Urinary bladder (tissue), 4 donors: ENCODE results near the gene TRAF7. TPM values are rescaled to one million over a fixed set of nuclear protein-coding genes. Genes with fewer than 3 reads are reported as not detected.
"Not testable (repeated sequence)": the region's sequence is repeated elsewhere in the genome, so short reads cannot be mapped to it uniquely, and the experiment has no call there.

Source experiments
- DNase-seq: peaks from one replicate; pipeline ENCODE4 v3.0.0-alpha.2; 2015; ENCODE audit errors: extremely low spot score
- H3K27ac ChIP-seq: one replicate; pipeline ENCODE4 v1.5.1; 2013; ENCODE audit warnings: low read depth, mild to moderate bottlenecking, moderate library complexity
- H3K36me3 ChIP-seq: one replicate; pipeline ENCODE4 v1.6.1; 2013; ENCODE audit warnings: mild to moderate bottlenecking, moderate library complexity; ENCODE audit not compliant: insufficient read depth
- H3K4me1 ChIP-seq: one replicate; pipeline ENCODE4 v1.6.1; 2013; ENCODE audit warnings: mild to moderate bottlenecking, moderate library complexity; ENCODE audit not compliant: insufficient read depth
- H3K4me3 ChIP-seq: one replicate; pipeline ENCODE4 v1.5.1; 2013; ENCODE audit warnings: low read depth, low read length
- WGBS: extraction: QIAGEN DNeasy Blood & Tissue Kit; methylation state at CpG from one replicate; pipeline ENCODE4 v1.1.7; 2013; 5-methylcytosine and 5-hydroxymethylcytosine counted together
- polyA plus RNA-seq: library from polyadenylated mRNA; stranded (reverse); fragments of 200-250 nt; gene quantifications from one replicate; pipeline ENCODE4 v1.2.3, GENCODE V29; 2013
- total RNA-seq: library from RNA; depleted of rRNA; stranded (reverse); fragments of >200 nt; gene quantifications from one replicate; pipeline ENCODE4 v1.2.3, GENCODE V29; 2014
- donor health status: healthy with polysubstance abuse.
- donor health status: healthy.

Gene TRAF7
- total and polyA plus RNA-seq, 2 donors = 21.9 to 57.0 TPM

GRCh38 chr16:2195322-2196161 is 40.0 kb downstream of the TRAF7 start:
- 3% methylated on average over 49 of the region's 49 CpGs for WGBS
- Histone ChIP-seq H3K4me1 (no peaks in the 10 kb centered on the region), H3K36me3 (no peaks in the 10 kb centered on the region), H3K27ac (no peak overlapping the region), H3K4me3 (peak overlapping the region; percentile 54)
- no peak for DNase-seq

- no peaks in the 10 kb centered on the region for H3K4me1 ChIP-seq
- under 1% methylated on average over 114 of the region's 129 CpGs for WGBS
- no peak for DNase-seq
- peak within 1 kb of the TSS; percentile 54 for H3K4me3 ChIP-seq
- H3K36me3 ChIP-seq = no peaks in the 10 kb centered on the region
- no peak within 1 kb of the TSS for H3K27ac ChIP-seq
These were observed 40.8 kb downstream of the TRAF7 start, which contains the start of gene CASKIN1 for GRCh38 chr16:2196162-2196980. CASKIN1 (minus strand) TSS chr16:2196605; CDS start chr16:2196432, 173 bp downstream.

GRCh38 chr16:2196981-2197511 is 41.5 kb downstream of the TRAF7 start:
- no peaks in the 10 kb centered on the region for H3K4me1 ChIP-seq
- WGBS = 24% methylated on average over 32 of the region's 32 CpGs
- no peak overlapping the region for H3K27ac ChIP-seq
- no peaks in the 10 kb centered on the region for H3K36me3 ChIP-seq
- DNase-seq = no peak
- H3K4me3 ChIP-seq = peak overlapping the region; percentile 54

DNA sequence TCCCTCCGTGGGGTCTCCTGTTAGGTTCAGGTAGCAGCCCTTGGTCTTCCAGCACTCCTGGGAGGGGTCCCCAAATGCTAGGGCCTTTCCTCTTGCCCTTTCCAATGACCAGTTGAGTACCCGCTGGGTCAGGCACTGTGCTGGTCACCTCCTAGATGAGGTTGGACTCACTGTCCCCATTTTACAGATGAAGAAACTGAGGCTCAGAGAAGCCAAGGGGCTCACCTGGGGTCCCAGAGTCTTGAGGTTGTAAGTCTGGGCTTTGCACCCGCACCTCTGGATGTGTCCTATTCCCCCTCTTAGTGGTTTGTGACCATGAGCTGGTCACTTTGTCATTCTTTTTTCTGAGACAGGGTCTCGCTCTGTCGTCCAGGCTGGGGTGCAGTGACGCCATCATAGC is 42.2 kb downstream of the TRAF7 start:
- DNase-seq = no peak
- WGBS = 82% methylated on average over 6 of the region's 6 CpGs
- H3K4me1 ChIP-seq = no peaks in the 10 kb centered on the region
- H3K36me3 ChIP-seq = no peaks in the 10 kb centered on the region
- H3K4me3 ChIP-seq = no peak overlapping the region
- no peak overlapping the region for H3K27ac ChIP-seq

GRCh38 chr16:2198283-2198682 is 42.7 kb downstream of the TRAF7 start:
- Histone ChIP-seq H3K27ac (no peak overlapping the region), H3K4me3 (no peak overlapping the region), H3K36me3 (no peaks in the 10 kb centered on the region), H3K4me1 (no peaks in the 10 kb centered on the region)
- 64% methylated on average over 4 of the region's 4 CpGs for WGBS
- no peak for DNase-seq

DNA sequence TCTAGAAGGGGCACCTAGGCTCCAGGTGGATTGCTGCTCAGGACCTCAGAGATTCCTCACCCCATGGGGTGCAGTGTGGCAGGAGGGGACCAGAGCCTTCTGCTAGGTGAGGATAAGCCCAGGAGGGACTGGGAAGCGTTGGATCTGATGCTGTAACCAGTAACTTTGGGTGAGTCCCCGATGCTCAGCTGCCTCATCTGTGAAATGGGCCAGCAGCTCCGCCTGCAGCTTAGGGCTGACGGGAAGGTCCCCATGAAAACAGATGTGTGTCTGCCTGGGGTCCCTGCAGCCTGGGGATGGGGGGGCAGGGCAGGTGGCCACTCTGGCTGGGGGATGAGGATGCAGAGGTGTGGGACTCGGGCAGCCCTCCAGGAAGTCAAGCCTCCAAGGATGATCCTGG is 43.5 kb downstream of the TRAF7 start:
- no peaks in the 10 kb centered on the region for H3K4me1 ChIP-seq
- DNase-seq = no peak
- H3K36me3 ChIP-seq = no peaks in the 10 kb centered on the region
- H3K4me3 ChIP-seq = no peak overlapping the region
- WGBS = 68% methylated on average over 5 of the region's 5 CpGs
- H3K27ac ChIP-seq = no peak overlapping the region

DNA sequence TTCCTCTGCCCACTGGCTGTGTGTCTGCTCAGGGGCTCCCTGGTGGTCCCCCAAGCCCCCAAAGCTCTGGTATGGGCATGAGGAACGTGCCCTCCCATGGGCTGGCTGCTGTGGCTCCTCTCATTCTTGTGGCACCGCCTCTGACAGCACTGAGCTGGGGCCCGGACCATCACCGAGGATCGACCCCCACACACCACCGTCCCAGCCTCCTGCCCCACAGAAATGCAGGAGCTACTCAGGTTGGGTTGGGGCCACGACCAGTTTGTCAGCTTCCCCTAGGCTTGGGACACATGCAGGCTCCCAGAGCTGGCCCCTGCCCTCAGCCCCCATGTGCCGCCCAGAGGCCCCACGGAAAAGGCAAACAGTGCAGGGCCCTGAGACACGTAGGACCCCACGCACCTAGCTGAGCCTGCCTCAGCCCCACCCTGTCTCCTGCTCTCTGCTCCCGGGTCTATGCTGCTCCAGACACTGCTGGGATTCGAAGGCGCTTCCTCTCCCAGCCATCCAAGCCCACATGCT is 44.1 kb downstream of the TRAF7 start:
- no peaks in the 10 kb centered on the region for H3K4me1 ChIP-seq
- H3K27ac ChIP-seq = no peak overlapping the region
- WGBS = 54% methylated on average over 14 of the region's 14 CpGs
- no peaks in the 10 kb centered on the region for H3K36me3 ChIP-seq
- no peak overlapping the region for H3K4me3 ChIP-seq
- no peak for DNase-seq

GRCh38 chr16:2200313-2200712 is 44.7 kb downstream of the TRAF7 start:
- H3K36me3 ChIP-seq = no peaks in the 10 kb centered on the region
- DNase-seq = no peak
- no peaks in the 10 kb centered on the region for H3K4me1 ChIP-seq
- no peak overlapping the region for H3K4me3 ChIP-seq
- H3K27ac ChIP-seq = no peak overlapping the region
- 87% methylated on average over 6 of the region's 6 CpGs for WGBS

- not testable (repeated sequence) for DNase-seq, H3K27ac ChIP-seq, H3K4me1 ChIP-seq, H3K4me3 ChIP-seq, H3K36me3 ChIP-seq
- WGBS = 91% methylated on average over 8 of the region's 8 CpGs
These were observed 47.6 kb downstream of the TRAF7 start for GRCh38 chr16:2203119-2203688.

- no peak overlapping the region for H3K27ac ChIP-seq
- DNase-seq = no peak
- peak overlapping the region; percentile 75 for H3K4me3 ChIP-seq
- H3K36me3 ChIP-seq = no peaks in the 10 kb centered on the region
- peaks cover 2% of the 10 kb centered on the region for H3K4me1 ChIP-seq
- WGBS = 80% methylated on average over 13 of the region's 13 CpGs
These were observed 49.0 kb downstream of the TRAF7 start for GRCh38 chr16:2204416-2205103.

DNA sequence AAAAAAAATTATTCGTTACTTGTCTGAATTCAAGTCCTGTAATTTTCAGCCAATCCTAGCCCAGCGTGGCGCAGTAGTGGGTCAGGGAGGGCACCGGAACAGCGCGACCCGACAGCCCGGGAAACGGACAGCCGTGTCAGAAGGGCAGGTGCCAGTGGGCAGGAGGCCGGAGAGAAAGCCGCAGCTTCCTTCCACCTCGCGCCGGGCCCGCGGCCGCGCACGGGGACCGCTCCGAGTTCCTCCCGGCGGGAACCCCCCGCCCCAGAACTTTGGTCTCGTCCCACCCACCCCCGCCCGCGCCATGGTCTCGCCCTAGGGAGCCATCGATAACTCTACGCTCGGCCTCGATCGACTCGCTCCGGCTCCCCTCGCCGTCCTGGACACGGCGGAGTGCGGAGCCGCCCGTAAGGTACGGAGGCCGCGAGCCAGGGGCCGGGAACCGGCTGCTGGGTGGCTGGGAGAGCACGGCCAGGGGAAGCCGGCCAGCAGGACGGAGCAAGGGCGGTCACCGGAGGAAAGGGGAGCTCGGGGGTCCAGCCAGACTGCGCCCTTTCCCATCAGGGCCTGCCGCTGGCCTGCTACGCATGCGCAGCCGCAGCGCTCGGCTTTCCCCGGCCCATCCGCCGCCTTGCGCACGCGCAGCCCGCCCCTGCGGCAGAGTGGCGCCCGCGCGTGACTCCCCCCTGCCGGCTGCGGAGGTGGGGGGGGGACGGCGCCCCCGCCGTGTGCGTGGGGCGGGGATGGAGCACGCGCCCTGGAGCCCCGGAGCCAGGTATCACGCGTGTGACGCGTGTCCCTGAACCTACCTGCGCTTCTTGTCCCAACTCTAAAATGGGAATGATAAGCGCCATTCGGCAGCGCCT is 49.8 kb downstream of the TRAF7 start, which contains the start of gene MLST8:
Gene MLST8 (plus strand): TSS at position 351 of the 863 bp plus-strand sequence. CDS start 632 bp downstream, outside the sequence.
- Histone ChIP-seq H3K4me3 (peak within 1 kb of the TSS; percentile 75), H3K4me1 (peaks cover 2% of the 10 kb centered on the region), H3K27ac (peak within 1 kb of the TSS; percentile 99), H3K36me3 (no peaks in the 10 kb centered on the region)
- peak; percentile 47 for DNase-seq
- under 1% methylated on average over 93 of the region's 93 CpGs for WGBS

DNA sequence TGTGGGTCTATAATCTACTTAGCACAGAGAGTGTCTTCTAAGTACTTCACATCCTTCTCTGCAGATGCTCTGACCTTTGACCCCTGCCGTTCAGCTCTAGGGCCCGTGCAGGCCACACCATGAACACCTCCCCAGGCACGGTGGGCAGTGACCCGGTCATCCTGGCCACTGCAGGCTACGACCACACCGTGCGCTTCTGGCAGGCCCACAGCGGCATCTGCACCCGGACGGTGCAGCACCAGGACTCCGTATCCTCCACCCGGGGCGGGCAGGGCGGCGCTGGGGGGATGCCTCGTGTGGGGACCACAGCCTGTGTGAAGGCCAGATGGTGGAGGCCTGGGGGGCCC is 50.4 kb downstream of the TRAF7 start:
- DNase-seq = no peak
- no peak overlapping the region for H3K27ac ChIP-seq
- whole genome bisulfite sequencing = 9% methylated on average over 16 of the region's 16 CpGs

More for the DNA sequence above, 50.4 kb downstream of the TRAF7 start:
- Histone ChIP-seq H3K4me1 (peaks cover 2% of the 10 kb centered on the region), H3K4me3 (peak overlapping the region; percentile 75), H3K36me3 (no peaks in the 10 kb centered on the region)
